HepG2 (cell line): ENCODE measurements around the gene ADH1C. TPM values are rescaled to one million over a fixed set of nuclear protein-coding genes. Genes with fewer than 3 reads are reported as not detected.

Source experiments
- ATAC-seq: fragments of 200-7000 bp; cut with Tn5 transposase; 3 replicates; pipeline ENCODE4 v1.9.1; 2020; ENCODE audit warnings: mild to moderate bottlenecking, moderate library complexity
- BruUV-seq: library from RNA; stranded (reverse); fragments of 400-500 nt; replicated peaks from 2 replicates; lab custom pipeline; 2021; lab: Mats Ljungman, UMichigan
- CTCF ChIA-PET: fragments of 300-600 bp; formaldehyde crosslinking; extraction: SDS; loops from one replicate; lab custom pipeline; 2021; ENCODE audit warnings: low total read pairs, inconsistent platforms, low intra/inter-chr PET ratio; lab: Yijun Ruan, JAX
- POLR2A ChIA-PET: fragments of 350-600 bp; sonication (Branson Sonifier 250); formaldehyde crosslinking; loops from one replicate; lab custom pipeline; 2020; ENCODE audit warnings: antibody characterized with exemption, inconsistent platforms; lab: Yijun Ruan, JAX
- DNase-seq: peaks from one replicate; pipeline ENCODE4 v3.0.0-alpha.2; 2015; ENCODE audit warnings: low spot score
- FAIRE-seq: peaks from 3 replicates; lab custom pipeline; 2011; peaks lifted over from hg19 to GRCh38; lab: Jason Lieb, UNC
- H2AFZ ChIP-seq: one replicate; pipeline ENCODE4 v1.6.1; 2011; ENCODE audit warnings: low read length, inconsistent platforms
- H3K27ac ChIP-seq: fragments of 300-600 bp; 3 replicates; pipeline ENCODE4 v1.8.0; 2011; ENCODE audit warnings: mixed run types, mild to moderate bottlenecking, mixed read lengths, low read length, inconsistent platforms; ENCODE audit not compliant: insufficient read depth; ENCODE audit errors: extremely low read length
- H3K27me3 ChIP-seq, 2 experiments: fragments of 200-600 bp in 1 of 2; 2 replicates in 1 of 2; 3 replicates in 1 of 2; pipeline versions ENCODE4 v1.6.0 to v1.8.0; 2011; ENCODE audit warnings: low read length in 2 of 2, mild to moderate bottlenecking in 2 of 2, moderate library complexity in 2 of 2, inconsistent platforms in 1 of 2; ENCODE audit not compliant: insufficient read depth in 2 of 2, control insufficient read depth in 1 of 2
- H3K36me3 ChIP-seq, 2 experiments: fragments of 200-600 bp in 1 of 2; replicated peaks in 1 of 2; 2 replicates in 1 of 2; 3 replicates in 1 of 2; pipeline versions ENCODE4 v1.5.1 to v1.8.0; 2011; ENCODE audit warnings: low read length in 2 of 2, inconsistent platforms in 1 of 2; ENCODE audit not compliant: insufficient read depth in 2 of 2, control insufficient read depth in 1 of 2
- H3K4me1 ChIP-seq: 2 replicates; pipeline ENCODE4 v1.5.1; 2012; ENCODE audit warnings: low read length, inconsistent platforms; ENCODE audit not compliant: insufficient read depth
- H3K4me2 ChIP-seq: 2 replicates; pipeline ENCODE4 v1.6.0; 2011; ENCODE audit warnings: low read depth, low read length, inconsistent platforms
- H3K4me3 ChIP-seq, 3 experiments: fragments of 200-600 bp in 1 of 3; sonication (generic), shearing (Covaris generic) in 1 of 3; replicated peaks in 1 of 3; 2 replicates each; pipeline ENCODE4 v1.5.1; 2011 to 2016; ENCODE audit warnings: low read length in 3 of 3, inconsistent platforms in 2 of 3, low read depth in 2 of 3, mild to moderate bottlenecking in 2 of 3, control low read depth in 1 of 3, mixed read lengths in 1 of 3; ENCODE audit not compliant: insufficient read depth in 1 of 3
- H3K79me2 ChIP-seq: one replicate; pipeline ENCODE4 v1.6.1; 2011; ENCODE audit warnings: low read length, inconsistent platforms; ENCODE audit not compliant: insufficient read depth
- H3K9ac ChIP-seq: 2 replicates; pipeline ENCODE4 v1.6.0; 2011; ENCODE audit warnings: mild to moderate bottlenecking, low read depth, low read length, inconsistent platforms; ENCODE audit not compliant: insufficient read depth
- H3K9me3 ChIP-seq: 2 replicates; pipeline ENCODE4 v1.5.1; 2012; ENCODE audit warnings: mild to moderate bottlenecking, low read length
- H4K20me1 ChIP-seq: 2 replicates; pipeline ENCODE4 v1.6.0; 2011; ENCODE audit warnings: inconsistent platforms, mild to moderate bottlenecking, low read length, moderate library complexity; ENCODE audit not compliant: insufficient read depth
- BCL6 ChIP-seq: IDR thresholded peaks from 2 replicates; pipeline ENCODE4 v1.6.1; 2016; ENCODE audit warnings: missing genetic modification reagents, missing compliant biosample characterization
- BHLHE40 ChIP-seq: IDR thresholded peaks from 2 replicates; pipeline ENCODE4 v1.6.1; 2011; ENCODE audit warnings: low read length, improper control_type of control experiment
- DNMT3B ChIP-seq: conservative IDR thresholded peaks from 2 replicates; pipeline ENCODE4 v1.6.1; 2016; ENCODE audit warnings: missing biosample characterization, control low read depth
- ERF ChIP-seq: IDR thresholded peaks from 2 replicates; pipeline ENCODE4 v1.6.1; 2018; ENCODE audit warnings: missing biosample characterization, missing genetic modification reagents
- ETS1 ChIP-seq: sonication (generic); formaldehyde crosslinking; IDR thresholded peaks from 2 replicates; pipeline ENCODE4 v1.4.0; 2020; ENCODE audit warnings: missing genetic modification reagents
- FOXC1 ChIP-seq: sonication (generic); formaldehyde crosslinking; IDR thresholded peaks from 2 replicates; pipeline ENCODE4 v1.8.0; 2022; ENCODE audit warnings: mild to moderate bottlenecking, missing genetic modification reagents, borderline replicate concordance
- HHEX ChIP-seq: IDR thresholded peaks from 2 replicates; pipeline ENCODE4 v1.6.1; 2016; ENCODE audit warnings: control low read depth
- KDM1A ChIP-seq: IDR thresholded peaks from 2 replicates; pipeline ENCODE4 v1.6.1; 2016; ENCODE audit warnings: missing compliant biosample characterization
- KDM4B ChIP-seq: sonication (generic); formaldehyde crosslinking; IDR thresholded peaks from 2 replicates; pipeline ENCODE4 v1.4.0; 2020; ENCODE audit warnings: missing genetic modification reagents
- MBNL3 ChIP-seq: fragments of 250-450 bp; sonication (Bioruptor Pico); conservative IDR thresholded peaks from 2 replicates; pipeline ENCODE4 v1.8.0; 2022; ENCODE audit warnings: mild to moderate bottlenecking, inconsistent platforms
- MTA1 ChIP-seq: sonication (generic); formaldehyde crosslinking; IDR thresholded peaks from 2 replicates; pipeline ENCODE4 v1.4.0; 2020; ENCODE audit warnings: missing genetic modification reagents, mild to moderate bottlenecking, borderline replicate concordance
- NFE2 ChIP-seq: sonication (generic); formaldehyde crosslinking; IDR thresholded peaks from 2 replicates; pipeline ENCODE4 v1.4.0; 2020; ENCODE audit warnings: missing genetic modification reagents
- NR2F2 ChIP-seq: IDR thresholded peaks from 2 replicates; pipeline ENCODE4 v1.6.1; 2012; ENCODE audit warnings: low read depth, inconsistent platforms, borderline replicate concordance
- PRDM15 ChIP-seq: sonication (generic); formaldehyde crosslinking; IDR thresholded peaks from 2 replicates; pipeline ENCODE4 v1.4.0; 2020; ENCODE audit warnings: missing genetic modification reagents
- UBTF ChIP-seq: sonication (generic); formaldehyde crosslinking; IDR thresholded peaks from 2 replicates; pipeline ENCODE4 v1.4.0; 2020; ENCODE audit warnings: mild to moderate bottlenecking, missing genetic modification reagents
- ZBTB2 ChIP-seq: sonication (generic); formaldehyde crosslinking; IDR thresholded peaks from 2 replicates; pipeline ENCODE4 v1.8.0; 2022; ENCODE audit warnings: low read depth, missing genetic modification reagents
- ZMYM4 ChIP-seq: sonication (generic); formaldehyde crosslinking; IDR thresholded peaks from 2 replicates; pipeline ENCODE4 v1.8.1; 2023; ENCODE audit warnings: mild to moderate bottlenecking, missing genetic modification reagents
- ZNF337 ChIP-seq: sonication (generic); formaldehyde crosslinking; IDR thresholded peaks from 2 replicates; pipeline ENCODE4 v1.5.1; 2020; ENCODE audit warnings: missing genetic modification reagents, low read depth, mild to moderate bottlenecking, borderline replicate concordance
- in situ Hi-C: cut with HindIII; loops from 2 replicates; pipeline ENCODE4 v1.10.0; 2017; ENCODE audit warnings: low pct_unique_long_range_greater_than_20kb; ENCODE audit not compliant: extremely low pct_ligation_motif_present
- intact Hi-C: fragments of 100-400 bp; cut with micrococcal nuclease; formaldehyde crosslinking; loops from one replicate; pipeline ENCODE4 v1.10.0; 2022; ENCODE audit not compliant: unreplicated experiment
- polyA plus RNA-seq, 8 experiments: library from polyadenylated mRNA; depleted of rRNA in 3 of 8; stranded (reverse) in 7 of 8; unstranded in 1 of 8; fragments of >200 nt; fragmentation: Illumina TruSeq in 4 of 8; extraction: Trizol in 4 of 8; gene quantifications; 2 replicates each; pipeline versions ENCODE4 v1.2.1 to v1.2.3, GENCODE V29; 2011 to 2016; ENCODE audit warnings: low read depth in 4 of 8, missing spikeins in 1 of 8, mixed read lengths in 1 of 8; ENCODE audit not compliant: insufficient read depth in 1 of 8
- total RNA-seq, 5 experiments: library from RNA; depleted of rRNA; stranded (reverse); fragments of >200 nt; fragmentation: Illumina TruSeq; extraction: Trizol; gene quantifications; 2 replicates each; pipeline ENCODE4 v1.2.3, GENCODE V29; 2016; ENCODE audit warnings: low read depth in 1 of 5

ADH1C gene
- total and polyA plus RNA-seq, 2 of the 13 experiments (the other 11 are each of a cell fraction or from before 2014, with no cell fraction given): not detected

GRCh38 chr4:99351487-99351886 lies 1.1 kb downstream of the ADH1C start (continued):
- TF ChIP-seq ZBTB2 (CRISPR knock-in tag): no peak
- TF ChIP-seq ZNF337 (CRISPR knock-in tag): no peak
- no peak for TF ChIP-seq KDM4B (CRISPR knock-in tag)
- TF ChIP-seq NR2F2: no peak
- TF ChIP-seq, all 625 proteins: peak for 0

GRCh38 chr4:99349338-99349737 lies 3.2 kb downstream of the ADH1C start:
- POLR2A ChIA-PET: no interaction called here
- no peak for DNase-seq
- Histone ChIP-seq H3K4me2 (no peak overlapping the region), H3K4me3 (no peak overlapping the region), H3K79me2 (no peaks in the 10 kb centered on the region), H3K27ac (no peak overlapping the region), H3K9ac (no peak overlapping the region), H3K4me1 (peaks cover 9% of the 10 kb centered on the region), H3K9me3 (no peaks in the 10 kb centered on the region), H4K20me1 (no peaks in the 10 kb centered on the region), H2AFZ (no peak overlapping the region), H3K27me3 (no peaks in the 10 kb centered on the region; a peak in 1 of 5 replicates), H3K36me3 (no peaks in the 10 kb centered on the region)
- in situ Hi-C loops (no loop called here), intact Hi-C loops (no loop called here)
- no peak for FAIRE-seq
- CTCF ChIA-PET: no interaction called here
- no peak for ATAC-seq
- no TSS peak for BruUV-seq
- TF ChIP-seq ZMYM4 (CRISPR knock-in tag): no peak
- no peak for TF ChIP-seq BCL6 (CRISPR knock-in tag)
- no peak for TF ChIP-seq HHEX (CRISPR knock-in tag)
- no peak for TF ChIP-seq FOXC1 (CRISPR knock-in tag)
- no peak for TF ChIP-seq KDM1A (CRISPR knock-in tag)
- no peak for TF ChIP-seq UBTF (CRISPR knock-in tag)
- TF ChIP-seq NFE2 (CRISPR knock-in tag): no peak
- TF ChIP-seq PRDM15: no peak
- no peak for TF ChIP-seq MTA1
- TF ChIP-seq ETS1 (CRISPR knock-in tag): no peak
- no peak for TF ChIP-seq MBNL3 (CRISPR knock-in tag)
- no peak for TF ChIP-seq DNMT3B (CRISPR knock-in tag)
- TF ChIP-seq ERF: no peak
- TF ChIP-seq BHLHE40: no peak
